Measurements from ENCODE around the gene ZBTB20. TPM values are rescaled to one million over a fixed set of nuclear protein-coding genes. Genes with fewer than 3 reads are reported as not detected.

The ZBTB20 gene
- total RNA-seq, 1 donor from 2014 or later: 19.1 TPM

- H3K4me1 Mint-ChIP-seq (ENCODE audit: unreplicated experiment): no peaks in the 10 kb centered on the region
- H3K36me3 Mint-ChIP-seq (ENCODE audit: unreplicated experiment): peaks cover 9% of the 10 kb centered on the region
- DNase-seq (ENCODE audit: extremely low spot score, unreplicated experiment): no peak
- no peak overlapping the region for H3K27ac Mint-ChIP-seq (ENCODE audit: unreplicated experiment)
- H3K9me3 Mint-ChIP-seq (ENCODE audit: unreplicated experiment): peaks cover 6% of the 10 kb centered on the region
- peaks cover 8% of the 10 kb centered on the region for H3K27me3 Mint-ChIP-seq (ENCODE audit: unreplicated experiment)
- TF ChIP-seq CTCF (IDR thresholded peaks at IDR 0.05): no peak
- H3K4me3 Mint-ChIP-seq (ENCODE audit: unreplicated experiment): no peak overlapping the region
Measured at GRCh38 chr3:114941626-114942309, 205.3 kb downstream of the ZBTB20 start.

GRCh38 chr3:114939920-114940319, 207.2 kb downstream of the ZBTB20 start:
- Mint-ChIP-seq H3K4me3 (ENCODE audit: unreplicated experiment) (no peak overlapping the region), H3K27ac (ENCODE audit: unreplicated experiment) (no peak overlapping the region), H3K27me3 (ENCODE audit: unreplicated experiment) (peaks cover 3% of the 10 kb centered on the region), H3K4me1 (ENCODE audit: unreplicated experiment) (no peaks in the 10 kb centered on the region), H3K9me3 (ENCODE audit: unreplicated experiment) (no peaks in the 10 kb centered on the region), H3K36me3 (ENCODE audit: unreplicated experiment) (peaks cover 4% of the 10 kb centered on the region)
- TF ChIP-seq CTCF (IDR thresholded peaks at IDR 0.05): no peak
- no peak for DNase-seq (ENCODE audit: extremely low spot score, unreplicated experiment)

- Mint-ChIP-seq H3K9me3 (ENCODE audit: unreplicated experiment) (peaks cover 3% of the 10 kb centered on the region), H3K36me3 (ENCODE audit: unreplicated experiment) (peaks cover 3% of the 10 kb centered on the region), H3K27ac (ENCODE audit: unreplicated experiment) (no peak overlapping the region), H3K27me3 (ENCODE audit: unreplicated experiment) (no peaks in the 10 kb centered on the region), H3K4me1 (ENCODE audit: unreplicated experiment) (peaks cover 2% of the 10 kb centered on the region), H3K4me3 (ENCODE audit: unreplicated experiment) (no peak overlapping the region)
- no peak for DNase-seq (ENCODE audit: extremely low spot score, unreplicated experiment)
- TF ChIP-seq CTCF (IDR thresholded peaks at IDR 0.05): no peak
Measured at GRCh38 chr3:114933407-114933806, 213.7 kb downstream of the ZBTB20 start.

GRCh38 chr3:114929971-114930732, 216.9 kb downstream of the ZBTB20 start:
- Mint-ChIP-seq H3K4me1 (ENCODE audit: unreplicated experiment) (peaks cover 2% of the 10 kb centered on the region), H3K27ac (ENCODE audit: unreplicated experiment) (no peak overlapping the region), H3K4me3 (ENCODE audit: unreplicated experiment) (no peak overlapping the region), H3K9me3 (ENCODE audit: unreplicated experiment) (peaks cover 7% of the 10 kb centered on the region), H3K27me3 (ENCODE audit: unreplicated experiment) (peaks cover 2% of the 10 kb centered on the region), H3K36me3 (ENCODE audit: unreplicated experiment) (peaks cover 3% of the 10 kb centered on the region)
- no peak for DNase-seq (ENCODE audit: extremely low spot score, unreplicated experiment)
- no peak for TF ChIP-seq CTCF (IDR thresholded peaks at IDR 0.05)

- DNase-seq (ENCODE audit: extremely low spot score, unreplicated experiment): no peak
- Mint-ChIP-seq H3K9me3 (ENCODE audit: unreplicated experiment) (peaks cover 7% of the 10 kb centered on the region), H3K36me3 (ENCODE audit: unreplicated experiment) (peaks cover 2% of the 10 kb centered on the region), H3K4me3 (ENCODE audit: unreplicated experiment) (no peak overlapping the region), H3K27me3 (ENCODE audit: unreplicated experiment) (peaks cover 2% of the 10 kb centered on the region), H3K4me1 (ENCODE audit: unreplicated experiment) (peaks cover 2% of the 10 kb centered on the region), H3K27ac (ENCODE audit: unreplicated experiment) (no peak overlapping the region)
- TF ChIP-seq CTCF (IDR thresholded peaks at IDR 0.05): no peak
Measured at GRCh38 chr3:114928989-114929640, 218.0 kb downstream of the ZBTB20 start.
